Coronary artery (tissue), 2 donors: Measurements from ENCODE around the gene SSBP3.
A peak's percentile ranks its signal among the peaks of the same experiment; 100 is the strongest.
"Not testable (repeated sequence)": the region's sequence is repeated elsewhere in the genome, so short reads cannot be mapped to it uniquely, and the experiment has no call there.

ENCODE experiments used
- DNase-seq: peaks from one replicate; pipeline ENCODE4 v3.0.0-alpha.2; 2017; ENCODE audit warnings: low spot score
- H3K27ac ChIP-seq, 2 donors: fragments of 200-600 bp; sonication (generic); one replicate each; pipeline ENCODE4 v1.5.1; 2016 to 2019
- H3K4me3 ChIP-seq: fragments of 200-600 bp; sonication (generic); 2 replicates; pipeline ENCODE4 v1.5.1; 2016; ENCODE audit warnings: mild to moderate bottlenecking, moderate library complexity
- TF ChIP-seq, protein P1 (sequence below): fragments of 200-600 bp; sonication (generic); IDR thresholded peaks from one replicate; pipeline ENCODE4 v1.5.1; 2019; ENCODE audit warnings: antibody characterized with exemption

The SSBP3 gene

DNA sequence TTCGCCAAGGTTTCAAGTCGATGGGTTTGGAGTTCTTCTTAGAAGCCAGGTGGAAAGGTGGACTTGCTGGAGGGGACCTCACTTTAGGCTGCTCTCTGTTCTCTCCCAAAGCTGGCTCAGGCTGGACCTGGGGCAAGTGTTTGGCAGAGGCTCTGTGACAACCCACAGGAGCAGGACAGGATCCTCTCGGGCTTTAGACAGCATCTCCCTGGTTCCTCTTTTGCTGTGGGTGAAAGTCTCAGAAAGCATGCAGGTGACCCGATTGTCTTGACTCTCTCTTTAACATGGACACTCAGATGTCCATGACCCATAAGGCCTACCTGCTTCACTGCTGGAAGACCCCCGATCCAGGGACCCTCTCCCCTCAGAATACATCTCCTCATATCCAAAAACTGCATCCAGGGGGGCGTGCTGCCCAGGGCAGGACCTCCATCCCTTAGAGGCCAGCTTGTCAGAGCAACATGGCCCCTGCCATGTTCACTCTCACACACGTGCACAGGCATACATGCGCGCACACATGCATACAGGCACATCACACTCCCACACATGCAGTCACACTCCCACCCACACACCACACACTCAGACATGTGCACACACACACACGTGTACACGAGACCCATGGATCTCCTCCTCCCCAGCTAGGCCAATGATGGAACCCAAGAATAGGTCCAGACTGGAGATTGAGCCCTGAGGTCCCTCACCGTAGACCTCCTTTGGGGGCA lies 184.9 kb downstream of the SSBP3 start:
- TF ChIP-seq, protein P1, sequence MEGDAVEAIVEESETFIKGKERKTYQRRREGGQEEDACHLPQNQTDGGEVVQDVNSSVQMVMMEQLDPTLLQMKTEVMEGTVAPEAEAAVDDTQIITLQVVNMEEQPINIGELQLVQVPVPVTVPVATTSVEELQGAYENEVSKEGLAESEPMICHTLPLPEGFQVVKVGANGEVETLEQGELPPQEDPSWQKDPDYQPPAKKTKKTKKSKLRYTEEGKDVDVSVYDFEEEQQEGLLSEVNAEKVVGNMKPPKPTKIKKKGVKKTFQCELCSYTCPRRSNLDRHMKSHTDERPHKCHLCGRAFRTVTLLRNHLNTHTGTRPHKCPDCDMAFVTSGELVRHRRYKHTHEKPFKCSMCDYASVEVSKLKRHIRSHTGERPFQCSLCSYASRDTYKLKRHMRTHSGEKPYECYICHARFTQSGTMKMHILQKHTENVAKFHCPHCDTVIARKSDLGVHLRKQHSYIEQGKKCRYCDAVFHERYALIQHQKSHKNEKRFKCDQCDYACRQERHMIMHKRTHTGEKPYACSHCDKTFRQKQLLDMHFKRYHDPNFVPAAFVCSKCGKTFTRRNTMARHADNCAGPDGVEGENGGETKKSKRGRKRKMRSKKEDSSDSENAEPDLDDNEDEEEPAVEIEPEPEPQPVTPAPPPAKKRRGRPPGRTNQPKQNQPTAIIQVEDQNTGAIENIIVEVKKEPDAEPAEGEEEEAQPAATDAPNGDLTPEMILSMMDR: no peak
- DNase-seq: no peak
- Histone ChIP-seq H3K4me3 (no peak overlapping the region), H3K27ac (peak overlapping the region in 1 of 2 donors; percentile 74)

DNA sequence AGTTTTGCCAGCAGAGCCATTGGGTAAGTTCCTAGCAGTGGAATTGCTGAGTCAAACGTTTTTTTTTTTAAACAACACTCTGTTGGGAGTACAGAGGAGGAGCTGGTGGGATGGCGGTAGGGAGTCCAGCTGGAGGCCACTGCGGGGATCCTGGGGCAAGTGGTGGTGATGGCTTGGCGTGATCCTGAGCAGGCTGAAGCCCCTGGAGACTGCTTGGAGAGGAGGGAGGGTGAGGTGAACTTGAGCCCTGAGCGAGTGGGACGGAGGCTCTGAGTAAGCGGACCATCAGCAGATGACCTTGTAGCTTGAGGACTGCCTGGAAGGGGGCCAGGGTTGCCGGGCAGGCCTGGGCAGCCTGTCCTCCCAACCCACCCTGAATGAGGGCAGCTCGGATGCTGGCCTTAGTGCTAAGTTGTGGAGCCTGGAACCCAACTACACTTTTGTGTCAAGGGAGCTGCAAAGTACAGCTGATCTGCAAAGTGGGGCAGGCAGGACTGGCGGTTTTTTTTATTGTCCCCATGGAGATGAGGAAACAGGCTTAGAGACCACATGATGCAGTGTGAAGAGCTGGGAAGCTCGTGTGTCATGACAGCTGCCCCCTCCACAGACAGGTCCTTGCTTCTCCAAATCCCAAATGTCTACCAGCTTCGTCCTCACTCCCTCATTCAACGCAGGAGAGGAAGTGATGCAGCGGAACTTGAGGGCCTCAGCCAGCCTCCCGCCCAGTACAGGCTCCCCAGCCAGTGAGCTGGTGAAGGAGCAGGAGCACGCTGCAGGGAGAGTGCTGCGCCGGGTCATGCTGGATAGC lies 186.0 kb downstream of the SSBP3 start:
- no peak for DNase-seq
- H3K4me3 ChIP-seq: peak overlapping the region; percentile 14

DNA sequence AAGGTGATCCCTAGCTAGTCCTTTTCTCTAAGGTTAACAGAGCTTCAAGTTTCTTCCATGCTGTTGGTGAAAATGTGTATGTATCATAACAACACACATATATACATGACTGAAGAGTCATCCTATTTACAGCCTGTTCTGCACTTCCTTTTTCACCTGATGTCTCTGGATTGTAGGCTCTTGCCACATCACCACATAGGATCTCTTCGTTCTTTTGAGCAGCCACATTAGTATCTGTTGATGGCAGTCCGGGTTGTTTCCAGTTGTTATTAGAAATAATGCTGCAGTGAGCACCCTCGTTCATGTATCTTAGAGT lies 186.5 kb downstream of the SSBP3 start:
- Histone ChIP-seq H3K4me3 (no peak overlapping the region), H3K27ac (peak overlapping the region; percentile 61 to 74)
- DNase-seq: no peak
- TF ChIP-seq, protein P1: no peak

More for the DNA sequence above, 186.0 kb downstream of the SSBP3 start:
- peak overlapping the region; percentile 61 to 74 for H3K27ac ChIP-seq
- TF ChIP-seq, protein P1: no peak

DNA sequence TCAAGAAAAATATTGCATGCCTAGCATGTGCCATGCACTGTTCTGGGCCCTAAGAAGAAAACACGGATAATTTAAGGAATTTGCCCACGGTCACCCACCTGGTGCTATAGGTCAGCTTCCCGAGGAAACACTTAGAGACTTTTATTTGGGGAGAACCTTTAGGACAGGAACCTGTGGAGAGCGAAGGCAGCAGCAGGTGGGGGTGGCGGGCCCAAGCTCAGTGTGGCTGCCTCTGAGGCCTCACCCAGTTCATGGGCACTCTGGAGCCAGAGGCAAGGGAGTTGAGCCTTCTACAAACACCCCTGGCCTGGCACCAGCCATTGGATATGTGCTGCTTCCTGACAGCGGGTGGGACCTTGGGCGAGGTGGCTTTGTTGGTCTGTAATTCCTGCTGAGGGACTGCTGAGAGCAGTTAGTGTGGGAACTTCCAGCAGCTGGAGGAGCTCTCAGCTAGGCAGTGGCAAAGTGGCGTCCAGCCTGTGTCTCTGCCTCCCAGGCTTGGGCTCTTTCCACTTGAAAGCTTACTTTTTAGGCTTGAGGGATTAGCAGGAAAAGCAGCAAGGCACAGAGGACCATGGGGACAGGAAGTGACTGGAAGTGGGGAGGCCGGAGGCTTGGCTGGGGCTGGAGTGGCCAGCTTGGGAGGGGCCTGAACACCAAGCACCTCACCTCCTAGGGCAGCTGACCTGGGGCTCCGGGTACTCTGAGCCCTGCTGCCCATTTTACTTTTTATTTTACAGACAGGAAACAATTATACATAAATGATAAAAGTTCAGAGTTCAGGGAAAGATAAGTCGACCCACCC lies 187.1 kb downstream of the SSBP3 start:
- Histone ChIP-seq H3K4me3 (no peak overlapping the region), H3K27ac (peak overlapping the region; percentile 61 to 74)
- no peak for DNase-seq
- TF ChIP-seq, protein P1: no peak

DNA sequence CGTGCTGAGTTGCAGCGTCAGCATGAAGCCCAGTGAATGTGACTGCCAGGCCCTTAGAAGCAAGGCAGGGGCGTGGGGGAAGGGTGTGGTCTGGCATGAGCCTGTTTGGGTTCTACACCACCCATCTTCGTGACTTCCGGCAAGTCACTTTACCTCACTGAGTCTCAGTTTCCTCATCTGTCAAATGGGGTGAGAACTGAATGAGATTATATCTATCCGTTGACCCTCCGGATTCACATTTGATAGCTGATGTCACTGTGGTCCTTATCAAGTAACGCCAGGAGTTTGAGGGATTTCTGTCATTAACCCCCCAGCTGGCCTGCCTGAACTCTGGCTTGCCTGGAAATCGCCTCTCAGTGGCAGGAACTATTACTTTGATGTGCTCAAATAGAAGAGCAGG lies 190.7 kb downstream of the SSBP3 start:
- TF ChIP-seq, protein P1: no peak
- Histone ChIP-seq H3K4me3 (no peak overlapping the region), H3K27ac (no peak overlapping the region)
- DNase-seq: no peak

DNA sequence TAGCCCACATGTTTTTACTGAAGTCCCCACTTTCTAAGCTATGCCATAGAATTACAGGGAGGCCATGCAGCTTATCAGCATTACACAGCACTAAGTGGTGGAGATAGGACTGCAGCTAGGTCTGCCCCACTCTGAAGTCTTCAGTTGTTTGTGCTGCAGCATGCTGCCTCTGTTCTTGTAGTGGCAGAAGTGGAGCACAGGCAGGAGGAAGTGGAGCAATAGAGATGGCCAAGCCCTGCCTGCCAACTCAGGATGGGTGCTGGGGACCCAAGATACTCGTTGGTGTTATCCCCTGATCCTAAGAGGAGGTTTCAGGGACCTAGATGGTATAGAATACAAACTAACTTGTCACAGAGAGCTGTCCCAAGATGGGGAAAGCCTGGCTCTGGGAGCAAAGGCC lies 193.3 kb downstream of the SSBP3 start:
- Histone ChIP-seq H3K27ac (no peak overlapping the region), H3K4me3 (no peak overlapping the region)
- DNase-seq: no peak
- TF ChIP-seq, protein P1: no peak

DNA sequence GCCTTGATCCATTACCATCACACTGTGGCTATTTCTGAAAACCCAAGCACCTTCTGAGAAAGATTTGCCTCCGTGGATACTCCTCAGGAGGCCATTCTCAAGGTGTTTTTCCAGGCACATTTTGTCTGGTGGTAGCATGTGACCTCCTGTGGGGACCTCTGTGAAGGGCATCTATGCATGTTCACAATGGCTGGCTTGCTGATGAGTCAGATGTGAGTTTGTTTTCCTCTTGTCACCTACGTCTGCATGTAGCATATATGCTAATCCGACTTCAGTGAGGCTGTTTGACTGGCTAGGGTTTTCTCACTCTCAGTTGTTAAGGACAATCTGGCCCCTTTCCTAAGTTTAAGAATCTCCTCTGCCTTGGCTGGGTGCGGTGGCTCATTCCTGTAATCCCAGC lies 198.3 kb downstream of the SSBP3 start:
- not testable (repeated sequence) for H3K27ac ChIP-seq, DNase-seq, H3K4me3 ChIP-seq
